Heart left ventricle (tissue), 16 donors: ENCODE results near the gene STIM2. TPM values are rescaled to one million over a fixed set of nuclear protein-coding genes. Genes with fewer than 3 reads are reported as not detected.
"Not testable (repeated sequence)": the region's sequence is repeated elsewhere in the genome, so short reads cannot be mapped to it uniquely, and the experiment has no call there.

ENCODE experiments used
- ATAC-seq, 4 donors: fragments of 200-7000 bp; cut with Tn5 transposase; one replicate each; pipeline ENCODE4 v1.9.1; 2020 to 2022; ENCODE audit warnings: moderate library complexity in 4 of 4, mild to moderate bottlenecking in 3 of 4, moderate number of reproducible peaks in 1 of 4
- DNase-seq, 5 donors: peaks; one replicate each; pipeline ENCODE4 v3.0.0-alpha.2; 2020
- H3K27ac ChIP-seq, 12 donors: fragments of 200-600 bp; sonication (generic) in 4 of 12; one replicate each; pipeline versions ENCODE4 v1.5.0 to v1.8.0; 2016 to 2022; ENCODE audit warnings: mild to moderate bottlenecking in 2 of 12
- H3K27me3 ChIP-seq, 9 donors: fragments of 200-600 bp; sonication (generic) in 2 of 9; one replicate each; pipeline versions ENCODE4 v1.5.1 to v1.8.0; 2016 to 2022; ENCODE audit warnings: mild to moderate bottlenecking in 3 of 9
- H3K36me3 ChIP-seq, 9 donors: fragments of 200-600 bp; sonication (generic) in 2 of 9; one replicate each; pipeline versions ENCODE4 v1.5.0 to v1.8.0; 2018 to 2022; ENCODE audit warnings: mild to moderate bottlenecking in 2 of 9
- H3K4me1 ChIP-seq, 12 donors: fragments of 200-600 bp; sonication (generic) in 4 of 12; one replicate each; pipeline versions ENCODE4 v1.5.0 to v1.8.0; 2016 to 2022; ENCODE audit warnings: mild to moderate bottlenecking in 3 of 12
- H3K4me3 ChIP-seq, 12 donors: fragments of 200-600 bp; sonication (generic) in 4 of 12; one replicate each; pipeline versions ENCODE4 v1.5.0 to v1.8.0; 2017 to 2022; ENCODE audit warnings: mild to moderate bottlenecking in 9 of 12, moderate library complexity in 4 of 12
- H3K9me3 ChIP-seq, 12 donors: fragments of 200-600 bp; sonication (generic) in 4 of 12; one replicate each; pipeline versions ENCODE4 v1.5.0 to v1.8.0; 2016 to 2022; ENCODE audit warnings: mild to moderate bottlenecking in 1 of 12
- POLR2A ChIP-seq, 2 donors: fragments of 450-650 bp; IDR thresholded peaks; one replicate each; pipeline ENCODE4 v1.6.1; 2017; ENCODE audit warnings: antibody characterized with exemption in 2 of 2, mild to moderate bottlenecking in 2 of 2, moderate library complexity in 2 of 2
- WGBS, 4 donors: extraction: QIAGEN DNeasy Blood & Tissue Kit in 2 of 4; methylation state at CpG; one replicate each; pipeline versions ENCODE4 v1.1.5 to v1.1.7; 2013 to 2018; 5-methylcytosine and 5-hydroxymethylcytosine counted together
- intact Hi-C, 10 donors: fragments of 100-400 bp; cut with DNase I; formaldehyde crosslinking; loops; one replicate each; pipeline versions ENCODE4 v1.11.1 to v1.14.2; 2022
- polyA plus RNA-seq, 2 donors: library from polyadenylated mRNA; stranded (reverse); fragments of 200-250 nt; gene quantifications; one replicate each; pipeline ENCODE4 v1.2.3, GENCODE V29; 2013
- total RNA-seq, 9 donors: library from RNA; depleted of rRNA in 2 of 9; stranded (reverse); fragments of >200 nt in 2 of 9; fragmentation: NEBNext Ultra II Directional in 3 of 9; extraction: Animal tissue kit (Norgen Biotek cat#: 25700) in 3 of 9; gene quantifications; one replicate each; pipeline versions ENCODE4 v1.1.0 to v1.2.4, GENCODE V29; 2016 to 2023
- TF ChIP-seq, protein P1 (sequence below), 12 donors: fragments of 200-600 bp; sonication (generic) in 4 of 12; IDR thresholded peaks; one replicate each; pipeline versions ENCODE4 v1.5.0 to v1.8.0; 2018 to 2022; ENCODE audit warnings: antibody characterized with exemption in 12 of 12, mild to moderate bottlenecking in 5 of 12
- donor health status: ischemic (EF 13 %, LVEDD 7.1; RV severe dilation, severe dysfunction).
- donor health status: healthy with polysubstance abuse.
- donor health status: DM: no; HTN: yes; CAD: no.
- donor health status: DM: no; HTN: no; CAD: no.
- donor health status: ischemic (EF 25% LVEDD 6.9; RV normal size, moderate dysfunction).
- donor health status: ischemic (EF 25% LVEDD 5.7; RV mildly dilated, moderate dysfunction).
- donor health status: healthy.
- donor health status: DM: yes; HTN: yes; CAD: no.
- donor health status: ischemic (EF 35%, LVEDD 5.7; RV mildly dilated, moderate dysfunction).
- donor health status: nonischemic (EF 11% LVEDD 7.7; RV severe dilation, severe dysfunction).
- donor health status: DM: yes; HTN: yes; CAD: no.
- donor health status: PGD.
- donor health status: ischemic (EF 29% LVEDD 5.4; RV normal size, mild dysfunction).
- donor health status: nonischemic (EF 23%, LVEDD 6.1; RV moderate dilation, normal function).

The STIM2 gene
- total and polyA plus RNA-seq, 11 donors, result 4.6 to 17.3 (median 8.8) TPM

DNA sequence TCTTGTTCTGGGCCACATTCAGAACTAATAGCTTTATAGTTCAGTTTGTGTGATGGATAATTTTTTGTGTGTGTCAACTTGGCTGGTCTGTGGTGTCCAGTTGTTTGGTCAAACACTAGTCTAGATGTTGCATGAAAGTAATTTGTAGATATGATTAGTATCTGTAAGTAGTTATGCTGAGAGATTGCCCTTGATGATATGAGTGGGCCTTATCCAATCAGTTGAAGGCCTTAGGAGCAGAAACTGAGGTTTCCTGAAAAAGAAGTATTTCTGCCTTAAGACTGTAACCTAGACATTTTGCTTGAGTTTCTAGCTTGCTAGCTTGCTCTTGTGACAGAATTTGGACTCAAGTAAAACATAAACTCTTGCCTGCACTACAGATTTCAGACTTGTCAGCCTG is 30.4 kb downstream of the STIM2 start:
- peaks cover 0 to 29% (median 1%) of the 10 kb centered on the region in 12 donors for H3K4me1 ChIP-seq
- no peak for ATAC-seq
- no peak overlapping the region for H3K4me3 ChIP-seq
- no peaks in the 10 kb centered on the region for H3K27me3 ChIP-seq
- intact Hi-C loops, result no loop called here
- DNase-seq, result no peak
- H3K9me3 ChIP-seq, result no peaks in the 10 kb centered on the region
- TF ChIP-seq, protein P1, sequence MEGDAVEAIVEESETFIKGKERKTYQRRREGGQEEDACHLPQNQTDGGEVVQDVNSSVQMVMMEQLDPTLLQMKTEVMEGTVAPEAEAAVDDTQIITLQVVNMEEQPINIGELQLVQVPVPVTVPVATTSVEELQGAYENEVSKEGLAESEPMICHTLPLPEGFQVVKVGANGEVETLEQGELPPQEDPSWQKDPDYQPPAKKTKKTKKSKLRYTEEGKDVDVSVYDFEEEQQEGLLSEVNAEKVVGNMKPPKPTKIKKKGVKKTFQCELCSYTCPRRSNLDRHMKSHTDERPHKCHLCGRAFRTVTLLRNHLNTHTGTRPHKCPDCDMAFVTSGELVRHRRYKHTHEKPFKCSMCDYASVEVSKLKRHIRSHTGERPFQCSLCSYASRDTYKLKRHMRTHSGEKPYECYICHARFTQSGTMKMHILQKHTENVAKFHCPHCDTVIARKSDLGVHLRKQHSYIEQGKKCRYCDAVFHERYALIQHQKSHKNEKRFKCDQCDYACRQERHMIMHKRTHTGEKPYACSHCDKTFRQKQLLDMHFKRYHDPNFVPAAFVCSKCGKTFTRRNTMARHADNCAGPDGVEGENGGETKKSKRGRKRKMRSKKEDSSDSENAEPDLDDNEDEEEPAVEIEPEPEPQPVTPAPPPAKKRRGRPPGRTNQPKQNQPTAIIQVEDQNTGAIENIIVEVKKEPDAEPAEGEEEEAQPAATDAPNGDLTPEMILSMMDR (IDR thresholded peaks at IDR 0.05), result no peak
- TF ChIP-seq POLR2A (IDR thresholded peaks at IDR 0.05), result no peak
- no peaks in the 10 kb centered on the region for H3K36me3 ChIP-seq
- no peak overlapping the region for H3K27ac ChIP-seq

DNA sequence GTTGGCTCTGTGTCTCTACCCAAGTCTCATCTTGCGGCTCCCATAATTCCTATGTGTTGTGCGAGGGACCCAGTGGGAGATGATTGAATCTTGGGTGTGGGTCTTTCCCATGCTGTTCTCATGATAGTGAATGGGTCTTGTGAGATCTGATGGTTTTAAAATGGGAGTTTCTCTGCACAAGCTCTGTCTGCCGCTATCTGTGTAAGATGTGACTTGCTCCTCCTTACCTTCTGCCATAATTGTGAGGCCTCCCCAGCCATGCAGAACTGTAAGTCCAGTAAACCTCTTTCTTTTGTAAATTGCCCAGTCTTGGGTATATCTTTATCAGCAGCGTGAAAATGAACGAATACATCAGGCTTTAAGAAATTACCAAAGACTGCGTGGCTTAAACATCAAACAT is 31.2 kb downstream of the STIM2 start:
- H3K4me1 ChIP-seq, result peaks cover 0 to 21% (median 0%) of the 10 kb centered on the region in 12 donors
- H3K9me3 ChIP-seq, result no peaks in the 10 kb centered on the region
- no peak overlapping the region for H3K4me3 ChIP-seq
- ATAC-seq (no peak), DNase-seq (no peak)
- intact Hi-C loops, result no loop called here
- WGBS, 4 donors, result 95 to 97% (median 97%) methylated on average over 6 of the region's 6 CpGs
- TF ChIP-seq, protein P1 (IDR thresholded peaks at IDR 0.05), result no peak
- no peak for TF ChIP-seq POLR2A (IDR thresholded peaks at IDR 0.05)
- H3K27ac ChIP-seq, result no peak overlapping the region
- no peaks in the 10 kb centered on the region for H3K36me3 ChIP-seq
- no peaks in the 10 kb centered on the region for H3K27me3 ChIP-seq

DNA sequence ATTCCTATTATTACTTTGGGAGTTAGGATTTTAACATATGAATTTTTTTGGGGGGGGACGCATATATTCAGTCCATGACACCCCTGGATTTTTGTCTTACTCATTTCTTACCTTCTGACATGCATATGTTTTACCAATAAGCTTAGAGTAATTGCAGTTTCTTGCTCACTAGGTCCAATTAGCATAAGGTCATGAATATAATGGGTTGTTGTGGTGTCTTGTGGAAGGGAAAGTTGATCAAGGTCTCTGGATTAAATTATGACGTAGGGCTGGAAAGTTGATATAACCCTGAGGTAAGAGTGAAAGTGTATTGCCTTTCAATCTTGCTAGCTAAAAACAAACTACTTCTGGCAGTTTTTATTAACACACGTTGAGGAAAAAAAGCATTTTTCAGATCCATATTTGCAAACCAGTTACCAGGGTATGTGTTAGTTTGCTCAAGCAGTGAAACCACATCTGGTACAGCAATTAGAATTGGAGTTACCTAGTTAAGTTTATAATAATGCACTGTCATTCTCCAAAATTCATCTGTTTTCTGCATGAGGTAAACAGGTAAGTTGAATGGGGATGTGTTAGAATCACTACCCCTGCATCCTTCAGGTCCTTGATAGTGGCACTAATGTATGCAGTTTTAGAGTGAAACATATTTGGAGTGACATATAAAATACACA is 32.0 kb downstream of the STIM2 start:
- ATAC-seq, result no peak
- DNase-seq, result no peak
- intact Hi-C loops, result no loop called here
- H3K4me1 ChIP-seq, result peaks cover 0 to 15% (median 0%) of the 10 kb centered on the region in 12 donors
- H3K27ac ChIP-seq, result no peak overlapping the region
- no peaks in the 10 kb centered on the region for H3K9me3 ChIP-seq
- WGBS, 4 donors, result 81 to 90% (median 87%) methylated on average over 3 of the region's 3 CpGs
- no peaks in the 10 kb centered on the region for H3K36me3 ChIP-seq
- H3K27me3 ChIP-seq, result no peaks in the 10 kb centered on the region
- no peak overlapping the region for H3K4me3 ChIP-seq
- no peak for TF ChIP-seq POLR2A (IDR thresholded peaks at IDR 0.05)
- TF ChIP-seq, protein P1 (IDR thresholded peaks at IDR 0.05), result no peak

DNA sequence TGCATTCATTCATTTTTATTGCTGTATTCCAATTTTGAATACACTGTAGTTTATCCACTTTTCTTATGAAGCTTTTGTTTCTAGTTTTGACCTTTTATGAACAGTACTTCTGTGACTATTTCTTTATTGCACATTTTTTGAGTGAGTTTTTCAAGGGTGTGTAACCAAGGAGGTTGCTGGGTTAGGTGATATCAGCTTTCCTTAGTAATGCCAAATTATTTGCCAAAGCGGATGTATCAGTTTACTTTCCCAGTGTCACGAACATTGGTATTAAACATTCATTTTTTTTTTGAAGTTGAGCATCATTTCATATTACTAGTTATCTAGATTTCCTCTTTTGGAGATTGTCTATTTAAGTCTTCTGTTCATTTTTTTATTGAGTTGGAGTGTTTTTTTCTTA is 32.9 kb downstream of the STIM2 start:
- H3K36me3 ChIP-seq, result no peaks in the 10 kb centered on the region
- no peak overlapping the region for H3K4me3 ChIP-seq
- intact Hi-C loops, result no loop called here
- H3K27ac ChIP-seq, result no peak overlapping the region
- no peaks in the 10 kb centered on the region for H3K27me3 ChIP-seq
- no peaks in the 10 kb centered on the region for H3K9me3 ChIP-seq
- DNase-seq, result no peak
- 84 to 95% (median 86%) methylated on average over 2 of the region's 2 CpGs for WGBS, 4 donors
- TF ChIP-seq, protein P1 (IDR thresholded peaks at IDR 0.05), result no peak
- TF ChIP-seq POLR2A (IDR thresholded peaks at IDR 0.05), result no peak
- ATAC-seq, result no peak
- H3K4me1 ChIP-seq, result peaks cover 0 to 13% (median 0%) of the 10 kb centered on the region in 12 donors

DNA sequence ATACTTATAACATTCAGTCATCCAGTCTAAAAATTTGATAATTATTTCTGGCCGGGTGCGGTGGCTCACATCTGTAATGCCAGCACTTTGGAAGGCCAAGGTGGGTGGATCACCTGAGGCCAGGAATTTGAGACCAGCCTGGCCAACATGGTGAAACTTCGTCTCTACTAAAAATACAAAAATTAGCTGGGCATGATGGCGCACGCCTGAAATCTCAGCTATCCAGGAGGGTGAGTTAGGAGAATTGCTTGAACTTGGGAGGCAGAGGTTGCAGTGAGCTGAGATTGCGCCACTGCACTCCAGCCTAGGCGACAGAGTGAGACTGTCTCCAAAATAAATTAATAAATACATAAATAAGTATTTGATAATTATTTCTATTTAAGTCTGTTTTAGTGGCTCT is 34.2 kb downstream of the STIM2 start:
- intact Hi-C loops, H3K27ac ChIP-seq, H3K9me3 ChIP-seq, H3K27me3 ChIP-seq, ATAC-seq, H3K36me3 ChIP-seq, H3K4me3 ChIP-seq: not testable (repeated sequence)
- WGBS, 4 donors, result 92 to 98% (median 95%) methylated on average over 7 of the region's 7 CpGs
- peaks cover 0 to 25% (median under 1%) of the 10 kb centered on the region in 12 donors for H3K4me1 ChIP-seq
- DNase-seq, result peak in 1 of 5 donors; percentile 20
